ENCODE measurements around the gene ABCA13. TPM values are rescaled to one million over a fixed set of nuclear protein-coding genes. Genes with fewer than 3 reads are reported as not detected.

The ABCA13 gene
- total RNA-seq, 1 experiment from 2014 or later: 2.1 TPM

DNA sequence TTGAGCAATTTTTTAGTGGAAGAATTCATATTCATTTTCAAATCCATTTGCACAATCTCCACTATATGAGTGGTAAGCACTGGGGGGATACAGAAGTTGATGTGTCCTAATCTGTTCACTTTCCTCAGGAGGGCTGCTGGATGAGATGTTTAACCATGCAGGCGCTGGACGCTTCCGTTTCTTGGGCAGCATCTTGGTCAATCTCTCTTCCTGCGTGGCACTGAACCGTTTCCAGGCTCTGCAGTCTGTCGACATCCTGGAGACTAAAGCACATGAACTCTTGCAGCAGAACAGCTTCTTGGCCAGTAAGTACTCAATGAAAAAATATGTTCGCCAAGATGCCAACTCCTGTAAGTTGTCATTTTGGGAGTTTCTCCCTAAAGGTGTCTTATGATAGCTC lies 179.3 kb downstream of the ABCA13 start:
- H3K36me3 ChIP-seq (ENCODE audit: low read depth, low read length): no peaks in the 10 kb centered on the region
- no peak overlapping the region for H3K4me2 ChIP-seq (ENCODE audit: low read length)
- no TSS peak for BruUV-seq (replicated peaks)
- intact Hi-C loops (cut with micrococcal nuclease): no loop called here
- DNase-seq (no peak), ATAC-seq (no peak)
- H3K79me2 ChIP-seq (ENCODE audit: low read length): no peaks in the 10 kb centered on the region
- H3K9me2 ChIP-seq (replicated peaks; ENCODE audit: low read length): no peaks in the 10 kb centered on the region
- ChIA-PET POLR2A (ENCODE audit: unreplicated experiment) (no interaction called here), CTCF (no interaction called here)
- no peaks in the 10 kb centered on the region for H4K20me1 ChIP-seq (ENCODE audit: low read length)
- H3K9me3 ChIP-seq (ENCODE audit: low read length): no peaks in the 10 kb centered on the region
- H3K4me1 ChIP-seq (ENCODE audit: insufficient read depth, low read length): peaks cover 5% of the 10 kb centered on the region; the same call in 1 of the 2 replicates
- H3K9ac ChIP-seq (ENCODE audit: low read length): no peak overlapping the region
- no peak overlapping the region for H3K4me3 ChIP-seq (ENCODE audit: low read length)
- no peak for TF ChIP-seq EZH2phosphoT487 (IDR thresholded peaks at IDR 0.05; ENCODE audit: borderline replicate concordance, low read length)
- TF ChIP-seq EZH2 (IDR thresholded peaks at IDR 0.05; ENCODE audit: low read length, unreplicated experiment): no peak
- no peak for TF ChIP-seq CTCF (conservative IDR thresholded peaks at IDR 0.05; ENCODE audit: low read depth, low read length)
- no peaks in the 10 kb centered on the region for H3F3A ChIP-seq (ENCODE audit: low read length, unreplicated experiment)
- no peak overlapping the region for H2AFZ ChIP-seq (ENCODE audit: low read length)
- H3K27ac ChIP-seq (ENCODE audit: low read length): no peak overlapping the region
- no peaks in the 10 kb centered on the region for H3K27me3 ChIP-seq (ENCODE audit: low read length)

GRCh38 chr7:48351900-48352299 lies 180.6 kb downstream of the ABCA13 start:
- H3K79me2 ChIP-seq (ENCODE audit: low read length): no peaks in the 10 kb centered on the region
- no peak overlapping the region for H3K9ac ChIP-seq (ENCODE audit: low read length)
- ATAC-seq (peak; percentile 67), DNase-seq (peak; percentile 14)
- intact Hi-C loops (cut with micrococcal nuclease): no loop called here
- no peak overlapping the region for H3K4me2 ChIP-seq (ENCODE audit: low read length)
- H3K27me3 ChIP-seq (ENCODE audit: low read length): no peaks in the 10 kb centered on the region
- H3K4me3 ChIP-seq (ENCODE audit: low read length): no peak overlapping the region
- POLR2A ChIA-PET (ENCODE audit: unreplicated experiment): no interaction called here
- H4K20me1 ChIP-seq (ENCODE audit: low read length): no peaks in the 10 kb centered on the region
- TF ChIP-seq CTCF (conservative IDR thresholded peaks at IDR 0.05; ENCODE audit: low read depth, low read length) (no peak), EZH2phosphoT487 (IDR thresholded peaks at IDR 0.05; ENCODE audit: borderline replicate concordance, low read length) (no peak), EZH2 (IDR thresholded peaks at IDR 0.05; ENCODE audit: low read length, unreplicated experiment) (no peak)
- no peaks in the 10 kb centered on the region for H3K36me3 ChIP-seq (ENCODE audit: low read depth, low read length)
- CTCF ChIA-PET: no interaction called here
- H2AFZ ChIP-seq (ENCODE audit: low read length): no peak overlapping the region
- BruUV-seq (replicated peaks): no TSS peak
- peaks cover 5% of the 10 kb centered on the region; the same call in 1 of the 2 replicates for H3K4me1 ChIP-seq (ENCODE audit: insufficient read depth, low read length)
- no peak overlapping the region for H3K27ac ChIP-seq (ENCODE audit: low read length)
- H3F3A ChIP-seq (ENCODE audit: low read length, unreplicated experiment): no peaks in the 10 kb centered on the region
- H3K9me3 ChIP-seq (ENCODE audit: low read length): no peaks in the 10 kb centered on the region
- H3K9me2 ChIP-seq (replicated peaks; ENCODE audit: low read length): no peaks in the 10 kb centered on the region

DNA sequence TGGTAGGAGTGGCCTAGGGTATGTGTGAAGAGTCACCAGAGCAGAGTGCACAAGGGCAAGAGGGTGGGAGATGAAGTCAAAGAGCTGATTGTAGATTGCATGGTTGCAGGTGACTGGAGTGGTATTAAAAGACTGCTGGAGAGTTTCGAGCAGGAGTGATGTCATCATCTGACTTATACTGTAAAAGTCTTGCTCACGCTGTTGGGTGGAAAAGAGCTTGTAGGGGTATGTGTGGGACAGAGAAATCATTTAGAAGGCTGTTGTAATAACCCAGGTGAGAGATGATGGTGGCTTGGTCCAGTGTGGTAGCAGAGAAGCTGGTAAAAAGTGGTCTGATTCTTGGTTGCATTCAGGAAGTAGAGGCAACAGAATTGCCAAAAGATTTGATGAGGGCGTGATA lies 184.1 kb downstream of the ABCA13 start:
- CTCF ChIA-PET: no interaction called here
- no peaks in the 10 kb centered on the region for H3K27me3 ChIP-seq (ENCODE audit: low read length)
- no TSS peak for BruUV-seq (replicated peaks)
- no peak overlapping the region for H3K9ac ChIP-seq (ENCODE audit: low read length)
- no peaks in the 10 kb centered on the region for H3K9me3 ChIP-seq (ENCODE audit: low read length)
- no peaks in the 10 kb centered on the region for H4K20me1 ChIP-seq (ENCODE audit: low read length)
- H3K4me2 ChIP-seq (ENCODE audit: low read length): no peak overlapping the region
- H3F3A ChIP-seq (ENCODE audit: low read length, unreplicated experiment): no peaks in the 10 kb centered on the region
- POLR2A ChIA-PET (ENCODE audit: unreplicated experiment): no interaction called here
- H3K36me3 ChIP-seq (ENCODE audit: low read depth, low read length): no peaks in the 10 kb centered on the region
- H3K4me3 ChIP-seq (ENCODE audit: low read length): no peak overlapping the region
- ATAC-seq (no peak), DNase-seq (no peak)
- no peak overlapping the region for H3K27ac ChIP-seq (ENCODE audit: low read length)
- H3K9me2 ChIP-seq (replicated peaks; ENCODE audit: low read length): no peaks in the 10 kb centered on the region
- H3K79me2 ChIP-seq (ENCODE audit: low read length): no peaks in the 10 kb centered on the region
- H2AFZ ChIP-seq (ENCODE audit: low read length): no peak overlapping the region
- intact Hi-C loops (cut with micrococcal nuclease): no loop called here
- TF ChIP-seq CTCF (conservative IDR thresholded peaks at IDR 0.05; ENCODE audit: low read depth, low read length) (no peak), EZH2phosphoT487 (IDR thresholded peaks at IDR 0.05; ENCODE audit: borderline replicate concordance, low read length) (no peak)
- peaks cover 8% of the 10 kb centered on the region; the same call in 1 of the 2 replicates for H3K4me1 ChIP-seq (ENCODE audit: insufficient read depth, low read length)

Data from PC-3 (cell line).